Activated CD4-positive, alpha-beta memory T cell treated with anti-CD3 and anti-CD28 coated beads for 36 hours (primary cell): ENCODE data around the gene FRMD3. TPM values are rescaled to one million over a fixed set of nuclear protein-coding genes. Genes with fewer than 3 reads are reported as not detected.

ENCODE experiments used
- CTCF ChIA-PET: fragments of 350-600 bp; sonication (Branson Sonifier 250); formaldehyde crosslinking; loops from one replicate; lab custom pipeline; 2021; ENCODE audit warnings: antibody characterized with exemption, inconsistent platforms; lab: Charles Lee
- POLR2A ChIA-PET: fragments of 350-600 bp; sonication (Branson Sonifier 250); formaldehyde crosslinking; loops from one replicate; lab custom pipeline; 2021; ENCODE audit warnings: antibody characterized with exemption; lab: Charles Lee
- DNase-seq: peaks from one replicate; pipeline ENCODE4 v3.0.0-alpha.2; 2020
- H3K27ac Mint-ChIP-seq: one replicate; pipeline ENCODE4 v1.8.0; 2021; ENCODE audit warnings: mixed read lengths
- H3K27me3 Mint-ChIP-seq: one replicate; pipeline ENCODE4 v1.8.0; 2021; ENCODE audit warnings: mixed read lengths
- H3K36me3 Mint-ChIP-seq: one replicate; pipeline ENCODE4 v1.8.0; 2021; ENCODE audit warnings: mixed read lengths
- H3K4me1 Mint-ChIP-seq: one replicate; pipeline ENCODE4 v1.8.0; 2021; ENCODE audit warnings: low read depth, mixed read lengths
- H3K4me3 Mint-ChIP-seq: one replicate; pipeline ENCODE4 v1.8.0; 2021; ENCODE audit warnings: mild to moderate bottlenecking, mixed read lengths
- H3K9me3 Mint-ChIP-seq: one replicate; pipeline ENCODE4 v1.8.0; 2021; ENCODE audit warnings: mixed read lengths
- intact Hi-C: fragments of 100-400 bp; cut with micrococcal nuclease; formaldehyde crosslinking; loops from one replicate; pipeline ENCODE4 v1.15.1; 2023
- total RNA-seq, 2 experiments: library from RNA; stranded (reverse); gene quantifications; one replicate each; pipeline ENCODE4 v1.2.3, GENCODE V29; 2021

FRMD3 gene
- total RNA-seq, 2 experiments from 2014 or later, result 0.27 to 0.62 TPM

- no peaks in the 10 kb centered on the region for H3K36me3 Mint-ChIP-seq
- ChIA-PET POLR2A (no interaction called here), CTCF (no interaction called here)
- DNase-seq, result no peak
- no peaks in the 10 kb centered on the region for H3K9me3 Mint-ChIP-seq
- peaks cover 25% of the 10 kb centered on the region for H3K27me3 Mint-ChIP-seq
- no peak overlapping the region for H3K27ac Mint-ChIP-seq
- intact Hi-C loops, result no loop called here
- H3K4me1 Mint-ChIP-seq, result peaks cover 2% of the 10 kb centered on the region
- no peak overlapping the region for H3K4me3 Mint-ChIP-seq
These were observed 317.5 kb downstream of the FRMD3 start for GRCh38 chr9:83220730-83221129.

GRCh38 chr9:83219924-83220438 lies 318.2 kb downstream of the FRMD3 start:
- POLR2A ChIA-PET, result no interaction called here
- Mint-ChIP-seq H3K27ac (no peak overlapping the region), H3K4me3 (no peak overlapping the region), H3K4me1 (peaks cover 2% of the 10 kb centered on the region), H3K9me3 (no peaks in the 10 kb centered on the region), H3K27me3 (peaks cover 25% of the 10 kb centered on the region), H3K36me3 (no peaks in the 10 kb centered on the region)
- intact Hi-C loops, result no loop called here
- CTCF ChIA-PET, result no interaction called here
- no peak for DNase-seq

GRCh38 chr9:83219154-83219923 lies 318.9 kb downstream of the FRMD3 start:
- Mint-ChIP-seq H3K27ac (no peak overlapping the region), H3K27me3 (peaks cover 25% of the 10 kb centered on the region), H3K9me3 (no peaks in the 10 kb centered on the region), H3K4me1 (peaks cover 2% of the 10 kb centered on the region), H3K36me3 (no peaks in the 10 kb centered on the region), H3K4me3 (no peak overlapping the region)
- CTCF ChIA-PET, result no interaction called here
- POLR2A ChIA-PET, result no interaction called here
- intact Hi-C loops, result no loop called here
- no peak for DNase-seq

- ChIA-PET CTCF (no interaction called here), POLR2A (no interaction called here)
- H3K27ac Mint-ChIP-seq, result no peak overlapping the region
- no peaks in the 10 kb centered on the region for H3K36me3 Mint-ChIP-seq
- intact Hi-C loops, result no loop called here
- H3K9me3 Mint-ChIP-seq, result no peaks in the 10 kb centered on the region
- H3K4me3 Mint-ChIP-seq, result no peak overlapping the region
- peaks cover 2% of the 10 kb centered on the region for H3K4me1 Mint-ChIP-seq
- DNase-seq, result no peak
- H3K27me3 Mint-ChIP-seq, result peaks cover 25% of the 10 kb centered on the region
These were observed 319.6 kb downstream of the FRMD3 start for GRCh38 chr9:83218411-83219090.

GRCh38 chr9:83209188-83209731 lies 328.9 kb downstream of the FRMD3 start:
- H3K36me3 Mint-ChIP-seq, result no peaks in the 10 kb centered on the region
- no peak overlapping the region for H3K4me3 Mint-ChIP-seq
- no peaks in the 10 kb centered on the region for H3K9me3 Mint-ChIP-seq
- ChIA-PET POLR2A (no interaction called here), CTCF (no interaction called here)
- DNase-seq, result no peak
- no peaks in the 10 kb centered on the region for H3K27me3 Mint-ChIP-seq
- no peaks in the 10 kb centered on the region for H3K4me1 Mint-ChIP-seq
- intact Hi-C loops, result no loop called here
- H3K27ac Mint-ChIP-seq, result no peak overlapping the region

GRCh38 chr9:83208065-83208850 lies 329.9 kb downstream of the FRMD3 start:
- DNase-seq, result no peak

GRCh38 chr9:83204047-83204446 lies 334.2 kb downstream of the FRMD3 start:
- Mint-ChIP-seq H3K36me3 (no peaks in the 10 kb centered on the region), H3K27me3 (peaks cover 2% of the 10 kb centered on the region), H3K9me3 (no peaks in the 10 kb centered on the region), H3K4me3 (no peak overlapping the region), H3K4me1 (no peaks in the 10 kb centered on the region), H3K27ac (no peak overlapping the region)
- DNase-seq, result no peak
- ChIA-PET CTCF (no interaction called here), POLR2A (no interaction called here)
- intact Hi-C loops, result no loop called here

More at GRCh38 chr9:83208065-83208850, 329.9 kb downstream of the FRMD3 start:
- CTCF ChIA-PET, result interaction anchor here (0.6 kb wide), 1 partner anchor 1990 kb away, joined by 3 read pairs; no protein-coding TSS in a partner anchor
- H3K27me3 Mint-ChIP-seq, result no peaks in the 10 kb centered on the region
- no peak overlapping the region for H3K4me3 Mint-ChIP-seq
- no peaks in the 10 kb centered on the region for H3K36me3 Mint-ChIP-seq
- intact Hi-C loops, result no loop called here
- POLR2A ChIA-PET, result no interaction called here
- no peaks in the 10 kb centered on the region for H3K4me1 Mint-ChIP-seq
- H3K9me3 Mint-ChIP-seq, result no peaks in the 10 kb centered on the region
- no peak overlapping the region for H3K27ac Mint-ChIP-seq

GRCh38 chr9:83200531-83200930 lies 337.7 kb downstream of the FRMD3 start:
- ChIA-PET CTCF (no interaction called here), POLR2A (no interaction called here)
- H3K27ac Mint-ChIP-seq, result no peak overlapping the region
- H3K4me1 Mint-ChIP-seq, result no peaks in the 10 kb centered on the region
- no peak overlapping the region for H3K4me3 Mint-ChIP-seq
- DNase-seq, result no peak
- no peaks in the 10 kb centered on the region for H3K36me3 Mint-ChIP-seq
- intact Hi-C loops, result no loop called here
- peaks cover 2% of the 10 kb centered on the region for H3K27me3 Mint-ChIP-seq
- no peaks in the 10 kb centered on the region for H3K9me3 Mint-ChIP-seq

GRCh38 chr9:83199832-83200231 lies 338.4 kb downstream of the FRMD3 start:
- ChIA-PET POLR2A (no interaction called here), CTCF (no interaction called here)
- H3K4me3 Mint-ChIP-seq, result no peak overlapping the region
- no peak overlapping the region for H3K27ac Mint-ChIP-seq
- intact Hi-C loops, result no loop called here
- no peaks in the 10 kb centered on the region for H3K36me3 Mint-ChIP-seq
- H3K4me1 Mint-ChIP-seq, result no peaks in the 10 kb centered on the region
- no peak for DNase-seq
- peaks cover 2% of the 10 kb centered on the region for H3K27me3 Mint-ChIP-seq
- no peaks in the 10 kb centered on the region for H3K9me3 Mint-ChIP-seq

- H3K9me3 Mint-ChIP-seq, result no peaks in the 10 kb centered on the region
- H3K27me3 Mint-ChIP-seq, result peaks cover 2% of the 10 kb centered on the region
- H3K27ac Mint-ChIP-seq, result no peak overlapping the region
- H3K4me3 Mint-ChIP-seq, result no peak overlapping the region
- DNase-seq, result no peak
- POLR2A ChIA-PET, result no interaction called here
- intact Hi-C loops, result no loop called here
- H3K4me1 Mint-ChIP-seq, result no peaks in the 10 kb centered on the region
- CTCF ChIA-PET, result no interaction called here
- H3K36me3 Mint-ChIP-seq, result no peaks in the 10 kb centered on the region
These were observed 339.0 kb downstream of the FRMD3 start for GRCh38 chr9:83199240-83199639.

GRCh38 chr9:83198371-83198770 lies 339.8 kb downstream of the FRMD3 start:
- intact Hi-C loops, result no loop called here
- Mint-ChIP-seq H3K4me3 (no peak overlapping the region), H3K9me3 (no peaks in the 10 kb centered on the region), H3K27ac (no peak overlapping the region), H3K4me1 (no peaks in the 10 kb centered on the region), H3K36me3 (no peaks in the 10 kb centered on the region), H3K27me3 (peaks cover 2% of the 10 kb centered on the region)
- ChIA-PET CTCF (interaction anchor here (0.8 kb wide), 1 partner anchor 158 kb away, joined by 4 read pairs; no protein-coding TSS in a partner anchor), POLR2A (no interaction called here)
- no peak for DNase-seq

GRCh38 chr9:83197591-83197990 lies 340.6 kb downstream of the FRMD3 start:
- CTCF ChIA-PET, result interaction anchor here (0.8 kb wide), 1 partner anchor 158 kb away, joined by 4 read pairs; no protein-coding TSS in a partner anchor
- Mint-ChIP-seq H3K4me3 (no peak overlapping the region), H3K27ac (no peak overlapping the region), H3K36me3 (no peaks in the 10 kb centered on the region), H3K9me3 (no peaks in the 10 kb centered on the region), H3K27me3 (peaks cover 2% of the 10 kb centered on the region), H3K4me1 (no peaks in the 10 kb centered on the region)
- intact Hi-C loops, result no loop called here
- DNase-seq, result no peak
- POLR2A ChIA-PET, result no interaction called here
